Neural cell (in vitro differentiated cells): Measurements from ENCODE around the gene DDX51. TPM values are rescaled to one million over a fixed set of nuclear protein-coding genes. Genes with fewer than 3 reads are reported as not detected.

Experiments
- H2AFZ ChIP-seq: fragments of 200-600, 300-800 bp; sonication (generic), shearing (Covaris generic); 2 replicates; pipeline ENCODE4 v1.6.0; 2014; ENCODE audit warnings: low read depth, mild to moderate bottlenecking, antibody characterized with exemption, low read length, moderate library complexity
- H3F3A ChIP-seq: fragments of 200-600 bp; shearing (Covaris generic); 2 replicates; pipeline ENCODE4 v1.6.1; 2016; ENCODE audit warnings: mild to moderate bottlenecking, moderate library complexity, mixed read lengths, antibody characterized with exemption, low read length; ENCODE audit not compliant: insufficient read depth, poor library complexity, severe bottlenecking
- H3K27ac ChIP-seq: fragments of 200-600, 300-800 bp; sonication (generic), shearing (Covaris generic); 2 replicates; pipeline ENCODE4 v1.5.1; 2014; ENCODE audit warnings: mild to moderate bottlenecking, low read length, moderate library complexity
- H3K27me3 ChIP-seq: fragments of 300-800, 200-600 bp; sonication (generic), shearing (Covaris generic); 2 replicates; pipeline ENCODE4 v1.6.0; 2014; ENCODE audit warnings: mild to moderate bottlenecking, low read depth, low read length, moderate library complexity; ENCODE audit not compliant: insufficient read depth
- H3K36me3 ChIP-seq: fragments of 300-800, 200-600 bp; sonication (generic), shearing (Covaris generic); 2 replicates; pipeline ENCODE4 v1.5.1; 2014; ENCODE audit warnings: mild to moderate bottlenecking, antibody characterized with exemption, low read length, moderate library complexity; ENCODE audit not compliant: insufficient read depth
- H3K4me2 ChIP-seq: fragments of 300-800, 200-600 bp; sonication (generic), shearing (Covaris generic); 2 replicates; pipeline ENCODE4 v1.6.0; 2014; ENCODE audit warnings: mild to moderate bottlenecking, low read length
- H3K4me3 ChIP-seq: fragments of 300-800, 200-600 bp; sonication (generic), shearing (Covaris generic); 2 replicates; pipeline ENCODE4 v1.5.1; 2014; ENCODE audit warnings: mild to moderate bottlenecking, low read length, moderate library complexity
- H3K79me2 ChIP-seq: fragments of 200-600 bp; shearing (Covaris generic); replicated peaks from 2 replicates; pipeline ENCODE4 v1.6.0; 2014; ENCODE audit warnings: mild to moderate bottlenecking, low read length, moderate library complexity; ENCODE audit not compliant: insufficient read depth
- H3K9ac ChIP-seq: fragments of 300-800, 200-600 bp; sonication (generic), shearing (Covaris generic); 2 replicates; pipeline ENCODE4 v1.6.1; 2016; ENCODE audit warnings: mild to moderate bottlenecking, low read length, mixed read lengths
- H3K9me2 ChIP-seq: fragments of 200-600 bp; shearing (Covaris generic); 2 replicates; pipeline ENCODE4 v1.6.1; 2016; ENCODE audit warnings: mild to moderate bottlenecking, low read length, mixed read lengths; ENCODE audit not compliant: insufficient read depth
- H3K9me3 ChIP-seq: fragments of 200-600, 300-800 bp; sonication (generic), shearing (Covaris generic); 2 replicates; pipeline ENCODE4 v1.6.1; 2016; ENCODE audit warnings: mild to moderate bottlenecking, mixed run types, low read length, moderate library complexity, mixed read lengths
- H4K20me1 ChIP-seq: fragments of 200-600 bp; shearing (Covaris generic); 2 replicates; pipeline ENCODE4 v1.6.1; 2016; ENCODE audit warnings: mild to moderate bottlenecking, mixed run types; ENCODE audit not compliant: insufficient read depth
- CTCF ChIP-seq: fragments of 450-650 bp; IDR thresholded peaks from 2 replicates; pipeline ENCODE4 v1.5.1; 2014; ENCODE audit warnings: antibody characterized with exemption, mild to moderate bottlenecking, moderate library complexity; ENCODE audit not compliant: poor library complexity, severe bottlenecking
- MXI1 ChIP-seq: fragments of 450-650 bp; conservative IDR thresholded peaks from 2 replicates; pipeline ENCODE4 v1.6.1; 2014; ENCODE audit warnings: antibody characterized with exemption, mild to moderate bottlenecking; ENCODE audit not compliant: poor library complexity, severe bottlenecking
- polyA plus RNA-seq: library from polyadenylated mRNA; depleted of rRNA; stranded (reverse); fragments of >200 nt; gene quantifications from 2 replicates; pipeline ENCODE4 v1.2.3, GENCODE V29; 2014
- small RNA-seq, 3 experiments: library from RNA; depleted of rRNA; stranded (forward); fragments of <200 nt; gene quantifications; one replicate each; pipeline ENCODE3, GENCODE V24; 2012

DDX51 gene
- polyA plus RNA-seq, 1 donor from 2014 or later = 17.6 TPM

GRCh38 chr12:132089407-132089910 lies 54.7 kb downstream of the DDX51 start:
- Histone ChIP-seq H3K4me2 (no peak overlapping the region), H3K79me2 (no peaks in the 10 kb centered on the region)
- TF ChIP-seq CTCF (no peak), MXI1 (no peak)

More at GRCh38 chr12:132089407-132089910, 54.7 kb downstream of the DDX51 start:
- H3K4me3 ChIP-seq = no peak overlapping the region
- no peaks in the 10 kb centered on the region for H3K9me3 ChIP-seq
- H3K27me3 ChIP-seq = no peaks in the 10 kb centered on the region
- no peak overlapping the region for H3K9ac ChIP-seq
- no peaks in the 10 kb centered on the region for H4K20me1 ChIP-seq
- H3F3A ChIP-seq = no peaks in the 10 kb centered on the region
- H3K27ac ChIP-seq = no peak overlapping the region
- H2AFZ ChIP-seq = no peak overlapping the region
- H3K36me3 ChIP-seq = no peaks in the 10 kb centered on the region
- H3K9me2 ChIP-seq = no peaks in the 10 kb centered on the region

Small RNA genes within 50 kb of the gene (small RNA-seq; reads per million reads assigned to genes)
- 0 reads per million in 3 experiments for gene AC138466.3

Other genes starting within 250 kb of the DDX51 start
- gene ULK1, start 249.7 kb downstream of the DDX51 start, polyA plus RNA-seq = 19.0 and 27.9 TPM in 2 replicates
- 14.3 and 20.0 TPM in 2 replicates for gene PUS1, start 215.0 kb downstream of the DDX51 start, polyA plus RNA-seq
- 19.4 and 21.0 TPM in 2 replicates for gene EP400, start 194.4 kb downstream of the DDX51 start, polyA plus RNA-seq
- gene NOC4L, start 138 bp upstream of the DDX51 start, polyA plus RNA-seq = 21.6 and 26.9 TPM in 2 replicates
- gene GALNT9, start 185.3 kb upstream of the DDX51 start, polyA plus RNA-seq = 13.5 and 18.0 TPM in 2 replicates